Kidney epithelial cell (primary cell): Measurements from ENCODE around the gene SPDL1. TPM values are rescaled to one million over a fixed set of nuclear protein-coding genes. Genes with fewer than 3 reads are reported as not detected.

Experiments used
- DNase-seq: peaks from one replicate; pipeline ENCODE4 v3.0.0-alpha.2; 2010; ENCODE audit warnings: low read depth
- H3K27me3 ChIP-seq: 2 replicates; pipeline ENCODE4 v1.6.0; 2011; ENCODE audit warnings: low read length; ENCODE audit not compliant: control insufficient read depth, insufficient read depth
- H3K36me3 ChIP-seq: 2 replicates; pipeline ENCODE4 v1.5.1; 2011; ENCODE audit warnings: low read length; ENCODE audit not compliant: control insufficient read depth, insufficient read depth
- H3K4me3 ChIP-seq: 2 replicates; pipeline ENCODE4 v1.5.1; 2011; ENCODE audit warnings: low read depth, mild to moderate bottlenecking, control low read depth, low read length
- total RNA-seq: library from RNA; depleted of rRNA; stranded (reverse); fragments of >200 nt; gene quantifications from 2 replicates; pipeline ENCODE4 v1.2.3, GENCODE V29; 2015
- TF ChIP-seq, protein P1 (sequence below): IDR thresholded peaks from 2 replicates; pipeline ENCODE4 v1.5.1; 2011; ENCODE audit warnings: mild to moderate bottlenecking, moderate library complexity, low read length, control low read depth, inconsistent platforms; ENCODE audit not compliant: insufficient read depth, poor library complexity, severe bottlenecking

The SPDL1 gene
- total RNA-seq, 1 donor from 2014 or later, result 64.3 TPM

DNA sequence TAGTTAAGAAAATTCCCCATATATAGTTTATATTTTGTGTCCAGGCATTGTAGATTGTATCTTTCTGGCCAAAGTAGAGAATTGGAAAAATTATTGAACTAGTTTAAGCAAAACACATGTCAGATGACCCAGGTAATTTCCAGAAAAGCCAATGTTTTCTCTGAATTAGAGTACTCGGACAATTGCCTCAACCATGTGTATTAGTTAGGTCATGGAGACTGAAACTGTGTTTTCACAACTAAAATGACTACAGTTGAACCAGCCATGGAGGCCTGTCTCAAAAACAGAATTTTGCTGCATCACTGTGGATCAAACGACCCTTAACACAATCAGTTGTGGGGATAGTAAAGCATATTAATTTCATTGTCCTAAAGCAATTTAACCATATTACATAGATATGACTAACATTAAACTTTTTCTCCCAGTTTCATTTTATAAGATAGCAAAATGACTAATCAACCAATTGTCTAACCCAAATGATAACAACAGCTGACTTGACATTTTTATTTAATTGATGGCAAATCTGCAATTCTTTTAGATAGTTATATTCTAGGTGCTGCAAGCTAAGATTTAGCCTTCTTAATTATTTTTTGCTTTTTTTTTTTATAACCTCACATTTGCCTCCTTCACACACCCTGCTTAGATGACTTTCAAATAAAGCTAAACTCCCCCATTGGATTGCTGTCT lies 39.2 kb upstream of the SPDL1 start:
- Histone ChIP-seq H3K36me3 (no peaks in the 10 kb centered on the region), H3K27me3 (no peaks in the 10 kb centered on the region), H3K4me3 (no peak overlapping the region)
- TF ChIP-seq, protein P1, sequence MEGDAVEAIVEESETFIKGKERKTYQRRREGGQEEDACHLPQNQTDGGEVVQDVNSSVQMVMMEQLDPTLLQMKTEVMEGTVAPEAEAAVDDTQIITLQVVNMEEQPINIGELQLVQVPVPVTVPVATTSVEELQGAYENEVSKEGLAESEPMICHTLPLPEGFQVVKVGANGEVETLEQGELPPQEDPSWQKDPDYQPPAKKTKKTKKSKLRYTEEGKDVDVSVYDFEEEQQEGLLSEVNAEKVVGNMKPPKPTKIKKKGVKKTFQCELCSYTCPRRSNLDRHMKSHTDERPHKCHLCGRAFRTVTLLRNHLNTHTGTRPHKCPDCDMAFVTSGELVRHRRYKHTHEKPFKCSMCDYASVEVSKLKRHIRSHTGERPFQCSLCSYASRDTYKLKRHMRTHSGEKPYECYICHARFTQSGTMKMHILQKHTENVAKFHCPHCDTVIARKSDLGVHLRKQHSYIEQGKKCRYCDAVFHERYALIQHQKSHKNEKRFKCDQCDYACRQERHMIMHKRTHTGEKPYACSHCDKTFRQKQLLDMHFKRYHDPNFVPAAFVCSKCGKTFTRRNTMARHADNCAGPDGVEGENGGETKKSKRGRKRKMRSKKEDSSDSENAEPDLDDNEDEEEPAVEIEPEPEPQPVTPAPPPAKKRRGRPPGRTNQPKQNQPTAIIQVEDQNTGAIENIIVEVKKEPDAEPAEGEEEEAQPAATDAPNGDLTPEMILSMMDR, result no peak
- DNase-seq, result no peak

DNA sequence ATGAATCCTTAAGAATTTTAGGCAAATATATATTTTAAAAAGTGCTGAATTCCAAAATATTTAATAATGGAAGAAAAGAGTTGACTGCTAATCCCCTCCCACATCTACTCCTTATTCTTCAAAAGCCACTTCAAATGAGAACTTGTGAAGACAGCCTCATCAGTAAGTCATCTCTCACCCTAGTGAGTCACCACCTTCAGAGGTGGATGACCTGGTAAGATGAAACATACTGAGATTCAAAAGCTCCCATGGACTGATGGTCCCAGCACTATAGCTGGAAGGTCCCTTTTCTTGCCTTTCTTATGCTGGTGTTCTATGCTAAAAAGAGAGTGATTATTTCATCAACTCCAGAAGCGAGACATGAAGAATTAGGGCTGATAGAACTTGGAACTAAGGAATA lies 37.8 kb upstream of the SPDL1 start:
- TF ChIP-seq, protein P1, result no peak
- no peaks in the 10 kb centered on the region for H3K27me3 ChIP-seq
- H3K4me3 ChIP-seq, result no peak overlapping the region
- DNase-seq, result peak; percentile 2
- H3K36me3 ChIP-seq, result no peaks in the 10 kb centered on the region

DNA sequence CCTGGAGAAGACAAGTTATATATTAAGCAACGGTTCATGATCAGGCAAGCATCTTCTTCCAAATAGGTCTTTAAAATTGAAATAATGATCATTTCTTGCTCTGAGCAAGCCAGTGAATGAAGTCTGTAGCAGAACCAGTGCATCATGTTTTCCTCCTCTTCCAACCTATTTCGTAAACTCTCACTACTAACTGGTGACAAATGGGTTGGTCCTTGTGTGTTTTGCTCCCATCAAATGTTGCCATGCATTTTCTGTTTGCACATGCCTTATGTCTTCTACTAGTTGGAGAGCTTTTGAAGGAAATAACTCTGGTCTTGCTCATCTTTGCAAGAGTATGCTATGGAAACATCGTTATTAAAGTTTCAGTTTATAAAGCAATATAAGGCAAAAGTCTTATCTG lies 37.2 kb upstream of the SPDL1 start:
- no peaks in the 10 kb centered on the region for H3K27me3 ChIP-seq
- no peaks in the 10 kb centered on the region for H3K36me3 ChIP-seq
- TF ChIP-seq, protein P1, result no peak
- no peak overlapping the region for H3K4me3 ChIP-seq
- no peak for DNase-seq

DNA sequence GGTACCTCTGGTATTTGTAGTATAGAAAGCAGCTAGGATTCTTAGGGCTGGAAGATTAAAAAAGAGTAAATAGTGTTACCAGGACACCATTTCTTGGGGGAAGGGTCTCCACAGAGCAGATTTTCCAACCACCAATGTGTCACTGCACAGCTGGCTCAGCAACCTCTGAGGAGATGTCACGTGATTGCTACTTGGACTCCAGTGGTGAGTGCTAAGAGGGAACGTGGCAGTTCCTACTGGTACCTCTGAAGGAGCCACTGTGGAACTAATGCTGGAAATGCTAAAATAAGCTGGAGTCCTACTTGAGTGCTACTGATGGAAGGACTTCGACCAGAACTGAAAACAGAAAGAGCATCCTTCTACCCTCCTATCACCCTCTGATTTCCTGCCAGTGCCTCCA lies 36.1 kb upstream of the SPDL1 start:
- TF ChIP-seq, protein P1, result no peak
- Histone ChIP-seq H3K4me3 (no peak overlapping the region), H3K36me3 (no peaks in the 10 kb centered on the region), H3K27me3 (no peaks in the 10 kb centered on the region)
- DNase-seq, result no peak

DNA sequence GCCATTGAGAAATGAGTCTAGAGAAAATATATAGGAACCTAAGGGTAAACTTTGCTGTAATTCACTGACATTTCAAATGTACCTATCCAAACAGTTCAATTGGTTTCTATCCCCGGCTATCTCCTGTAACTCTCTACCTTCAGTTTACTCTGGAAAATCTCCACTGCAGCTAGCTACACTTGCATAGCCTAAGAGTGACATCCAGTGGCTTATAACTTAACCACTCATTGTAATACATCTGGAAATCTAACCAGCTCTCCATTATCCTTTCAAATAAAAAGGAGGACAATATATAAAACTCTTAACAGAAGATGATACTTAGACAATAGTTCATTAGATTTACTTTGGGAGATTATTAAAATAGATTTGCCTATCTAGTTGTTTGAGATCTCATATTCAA lies 35.3 kb upstream of the SPDL1 start:
- Histone ChIP-seq H3K27me3 (no peaks in the 10 kb centered on the region), H3K4me3 (no peak overlapping the region), H3K36me3 (no peaks in the 10 kb centered on the region)
- TF ChIP-seq, protein P1, result peak; percentile 48
- peak; percentile 18 for DNase-seq
